Mucosa of stomach (tissue), 1 donor: ENCODE results near the gene PEF1.

ENCODE experiments used
- H3K27me3 ChIP-seq: one replicate; pipeline ENCODE4 v1.7.0; 2013; ENCODE audit warnings: mild to moderate bottlenecking, low read length; ENCODE audit not compliant: control insufficient read depth, insufficient read depth
- H3K36me3 ChIP-seq: one replicate; pipeline ENCODE4 v1.7.0; 2013; ENCODE audit warnings: low read length; ENCODE audit not compliant: control insufficient read depth, insufficient read depth
- H3K4me1 ChIP-seq: one replicate; pipeline ENCODE4 v1.7.0; 2013; ENCODE audit warnings: mild to moderate bottlenecking, low read length; ENCODE audit not compliant: control insufficient read depth, insufficient read depth
- H3K4me3 ChIP-seq: one replicate; pipeline ENCODE4 v1.7.0; 2013; ENCODE audit warnings: low read length
- H3K9ac ChIP-seq: one replicate; pipeline ENCODE4 v1.7.0; 2013; ENCODE audit warnings: mild to moderate bottlenecking, low read length, moderate library complexity
- H3K9me3 ChIP-seq: one replicate; pipeline ENCODE4 v1.7.0; 2013; ENCODE audit warnings: mild to moderate bottlenecking, low read length, moderate library complexity; ENCODE audit not compliant: control insufficient read depth
- donor health status: Pancreatic carcinoma.

Gene PEF1

GRCh38 chr1:31637915-31638673 is 6.6 kb downstream of the PEF1 start:
- Histone ChIP-seq H3K4me1 (peaks cover 13% of the 10 kb centered on the region), H3K9me3 (no peaks in the 10 kb centered on the region), H3K9ac (no peak overlapping the region), H3K4me3 (no peak overlapping the region), H3K36me3 (no peaks in the 10 kb centered on the region), H3K27me3 (no peaks in the 10 kb centered on the region)

- Histone ChIP-seq H3K36me3 (peaks cover 16% of the 10 kb centered on the region), H3K4me3 (no peak overlapping the region), H3K9me3 (no peaks in the 10 kb centered on the region), H3K9ac (no peak overlapping the region), H3K4me1 (peaks cover 10% of the 10 kb centered on the region), H3K27me3 (no peaks in the 10 kb centered on the region)
Measured at GRCh38 chr1:31633117-31633516, 11.6 kb downstream of the PEF1 start.

GRCh38 chr1:31632649-31633048 is 12.0 kb downstream of the PEF1 start:
- H3K9me3 ChIP-seq, result no peaks in the 10 kb centered on the region
- peaks cover 10% of the 10 kb centered on the region for H3K4me1 ChIP-seq
- H3K4me3 ChIP-seq, result no peak overlapping the region
- no peak overlapping the region for H3K9ac ChIP-seq
- no peaks in the 10 kb centered on the region for H3K27me3 ChIP-seq
- peaks cover 16% of the 10 kb centered on the region for H3K36me3 ChIP-seq

GRCh38 chr1:31628931-31629556 is 15.6 kb downstream of the PEF1 start:
- H3K4me1 ChIP-seq, result peaks cover 15% of the 10 kb centered on the region
- no peak overlapping the region for H3K9ac ChIP-seq
- no peak overlapping the region for H3K4me3 ChIP-seq
- H3K9me3 ChIP-seq, result no peaks in the 10 kb centered on the region
- H3K36me3 ChIP-seq, result peaks cover 16% of the 10 kb centered on the region
- no peaks in the 10 kb centered on the region for H3K27me3 ChIP-seq

GRCh38 chr1:31627930-31628559 is 16.6 kb downstream of the PEF1 start:
- Histone ChIP-seq H3K9ac (no peak overlapping the region), H3K9me3 (no peaks in the 10 kb centered on the region), H3K36me3 (peaks cover 16% of the 10 kb centered on the region), H3K4me1 (peaks cover 15% of the 10 kb centered on the region), H3K27me3 (no peaks in the 10 kb centered on the region), H3K4me3 (no peak overlapping the region)

- H3K4me1 ChIP-seq, result peaks cover 15% of the 10 kb centered on the region
- H3K27me3 ChIP-seq, result no peaks in the 10 kb centered on the region
- no peak overlapping the region for H3K4me3 ChIP-seq
- H3K36me3 ChIP-seq, result peaks cover 16% of the 10 kb centered on the region
- H3K9ac ChIP-seq, result no peak overlapping the region
- no peaks in the 10 kb centered on the region for H3K9me3 ChIP-seq
Measured at GRCh38 chr1:31627301-31627929, 17.3 kb downstream of the PEF1 start.

- peaks cover 16% of the 10 kb centered on the region for H3K36me3 ChIP-seq
- no peaks in the 10 kb centered on the region for H3K9me3 ChIP-seq
- H3K9ac ChIP-seq, result no peak overlapping the region
- no peak overlapping the region for H3K4me3 ChIP-seq
- no peaks in the 10 kb centered on the region for H3K27me3 ChIP-seq
- H3K4me1 ChIP-seq, result peaks cover 15% of the 10 kb centered on the region
Measured at GRCh38 chr1:31626223-31627207, 18.2 kb downstream of the PEF1 start.

- no peaks in the 10 kb centered on the region for H3K9me3 ChIP-seq
- peaks cover 11% of the 10 kb centered on the region for H3K36me3 ChIP-seq
- no peaks in the 10 kb centered on the region for H3K27me3 ChIP-seq
- no peak overlapping the region for H3K4me3 ChIP-seq
- H3K4me1 ChIP-seq, result peaks cover 15% of the 10 kb centered on the region
- no peak overlapping the region for H3K9ac ChIP-seq
Measured at GRCh38 chr1:31625561-31626222, 19.0 kb downstream of the PEF1 start.

GRCh38 chr1:31624731-31625514 is 19.8 kb downstream of the PEF1 start:
- no peak overlapping the region for H3K9ac ChIP-seq
- H3K36me3 ChIP-seq, result peaks cover 3% of the 10 kb centered on the region
- no peaks in the 10 kb centered on the region for H3K27me3 ChIP-seq
- no peaks in the 10 kb centered on the region for H3K9me3 ChIP-seq
- peaks cover 15% of the 10 kb centered on the region for H3K4me1 ChIP-seq
- no peak overlapping the region for H3K4me3 ChIP-seq

- H3K9ac ChIP-seq, result no peak overlapping the region
Measured at GRCh38 chr1:31624309-31624708, 20.4 kb downstream of the PEF1 start.

More at GRCh38 chr1:31624309-31624708, 20.4 kb downstream of the PEF1 start:
- Histone ChIP-seq H3K4me1 (peaks cover 15% of the 10 kb centered on the region), H3K27me3 (peaks cover 2% of the 10 kb centered on the region), H3K36me3 (no peaks in the 10 kb centered on the region), H3K9me3 (no peaks in the 10 kb centered on the region), H3K4me3 (no peak overlapping the region)
